ENCODE measurements around the gene PHKA1. TPM values are rescaled to one million over a fixed set of nuclear protein-coding genes. Genes with fewer than 3 reads are reported as not detected.

The PHKA1 gene
- total RNA-seq, 2 experiments from 2014 or later = 1.4 to 1.6 TPM

- no peaks in the 10 kb centered on the region for H3K9me3 Mint-ChIP-seq
- H3K4me3 Mint-ChIP-seq = no peak overlapping the region
- H3K4me1 Mint-ChIP-seq = no peaks in the 10 kb centered on the region
- peaks cover 7% of the 10 kb centered on the region for H3K36me3 Mint-ChIP-seq (ENCODE audit: low read depth)
- POLR2A ChIA-PET = no interaction called here
- CTCF ChIA-PET = interaction anchor here (0.7 to 1.2 kb wide), 2 partner anchors 16 to 294 kb away, joined by 4 read pairs; no protein-coding TSS in a partner anchor
- H3K27ac Mint-ChIP-seq = no peak overlapping the region
- DNase-seq = no peak
- H3K27me3 Mint-ChIP-seq = no peaks in the 10 kb centered on the region
Measured at GRCh38 chrX:72539822-72540221, 174.3 kb downstream of the PHKA1 start.

DNA sequence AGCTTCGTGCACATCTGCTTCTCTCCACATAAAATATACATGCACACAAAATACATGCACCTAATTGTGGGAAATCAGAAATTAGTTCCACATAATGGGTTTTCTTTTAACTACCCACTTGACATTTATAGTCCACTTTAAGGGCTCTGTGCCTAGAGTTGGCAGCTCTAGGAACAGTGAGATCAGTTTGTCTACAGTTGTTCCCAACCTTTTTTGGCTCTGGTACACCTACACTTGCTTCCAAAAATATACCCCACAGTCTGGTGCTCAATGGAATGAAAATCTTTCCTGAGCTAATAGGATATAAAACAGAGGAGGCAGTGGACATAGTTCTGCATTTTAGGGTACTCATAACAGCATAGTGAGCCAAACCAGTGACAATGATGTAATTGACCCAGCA is 177.6 kb downstream of the PHKA1 start:
- no peaks in the 10 kb centered on the region for H3K27me3 Mint-ChIP-seq
- DNase-seq = no peak

GRCh38 chrX:72532366-72532765 is 181.7 kb downstream of the PHKA1 start:
- no peaks in the 10 kb centered on the region for H3K27me3 Mint-ChIP-seq
- H3K4me1 Mint-ChIP-seq = peaks cover 6% of the 10 kb centered on the region
- H3K36me3 Mint-ChIP-seq (ENCODE audit: low read depth) = peaks cover 17% of the 10 kb centered on the region
- ChIA-PET CTCF (interaction anchor here (0.7 kb wide), 1 partner anchor 24 kb away, joined by 3 read pairs; no protein-coding TSS in a partner anchor), POLR2A (no interaction called here)
- no peak overlapping the region for H3K27ac Mint-ChIP-seq
- no peak for DNase-seq
- peaks cover 3% of the 10 kb centered on the region for H3K9me3 Mint-ChIP-seq
- H3K4me3 Mint-ChIP-seq = no peak overlapping the region

More for the DNA sequence above, 177.6 kb downstream of the PHKA1 start:
- CTCF ChIA-PET = interaction anchor here (1.3 kb wide), 1 partner anchor 11 kb away, joined by 3 read pairs; no protein-coding TSS in a partner anchor
- Mint-ChIP-seq H3K9me3 (no peaks in the 10 kb centered on the region), H3K4me3 (no peak overlapping the region), H3K27ac (no peak overlapping the region), H3K4me1 (no peaks in the 10 kb centered on the region), H3K36me3 (ENCODE audit: low read depth) (peaks cover 6% of the 10 kb centered on the region)
- POLR2A ChIA-PET = no interaction called here

Other genes starting within 250 kb of the PHKA1 start
- 10 to 100 TPM; 23.8 to 24.1 TPM for gene HDAC8, start 141.5 kb downstream of the PHKA1 start, total RNA-seq
- not detected for gene DMRTC1B, start 62.6 kb upstream of the PHKA1 start, total RNA-seq
- gene FAM236B, start 68.4 kb upstream of the PHKA1 start, total RNA-seq = not detected
- not detected for gene FAM236D, start 93.9 kb upstream of the PHKA1 start, total RNA-seq
- gene FAM236C, start 198.3 kb upstream of the PHKA1 start, total RNA-seq = not detected
- not detected for gene FAM236A, start 223.9 kb upstream of the PHKA1 start, total RNA-seq
- not detected for gene DMRTC1, start 229.5 kb upstream of the PHKA1 start, total RNA-seq